ENCODE results near the gene GPR37. TPM values are rescaled to one million over a fixed set of nuclear protein-coding genes. Genes with fewer than 3 reads are reported as not detected.

GPR37 gene, protein sequence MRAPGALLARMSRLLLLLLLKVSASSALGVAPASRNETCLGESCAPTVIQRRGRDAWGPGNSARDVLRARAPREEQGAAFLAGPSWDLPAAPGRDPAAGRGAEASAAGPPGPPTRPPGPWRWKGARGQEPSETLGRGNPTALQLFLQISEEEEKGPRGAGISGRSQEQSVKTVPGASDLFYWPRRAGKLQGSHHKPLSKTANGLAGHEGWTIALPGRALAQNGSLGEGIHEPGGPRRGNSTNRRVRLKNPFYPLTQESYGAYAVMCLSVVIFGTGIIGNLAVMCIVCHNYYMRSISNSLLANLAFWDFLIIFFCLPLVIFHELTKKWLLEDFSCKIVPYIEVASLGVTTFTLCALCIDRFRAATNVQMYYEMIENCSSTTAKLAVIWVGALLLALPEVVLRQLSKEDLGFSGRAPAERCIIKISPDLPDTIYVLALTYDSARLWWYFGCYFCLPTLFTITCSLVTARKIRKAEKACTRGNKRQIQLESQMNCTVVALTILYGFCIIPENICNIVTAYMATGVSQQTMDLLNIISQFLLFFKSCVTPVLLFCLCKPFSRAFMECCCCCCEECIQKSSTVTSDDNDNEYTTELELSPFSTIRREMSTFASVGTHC
- total RNA-seq, result 10 to 100 TPM in 1 of 4 donors, under 1 TPM in 3; 0.51 to 11.0 (median 0.64) TPM

GRCh38 chr7:124765401-124766352 lies at the start of gene GPR37:
GPR37 (minus strand) TSS chr7:124765792; CDS start chr7:124764976, 816 bp downstream.
- H3K4me1 ChIP-seq, result no peaks in the 10 kb centered on the region
- H3K9me3 ChIP-seq, result no peaks in the 10 kb centered on the region
- peak within 1 kb of the TSS; percentile 43 to 46 for H3K4me3 ChIP-seq
- H3K36me3 ChIP-seq, result no peaks in the 10 kb centered on the region
- TF ChIP-seq POLR2A (IDR thresholded peaks at IDR 0.05), result peak in 1 of 2 donors; percentile 18
- TF ChIP-seq, protein P1, sequence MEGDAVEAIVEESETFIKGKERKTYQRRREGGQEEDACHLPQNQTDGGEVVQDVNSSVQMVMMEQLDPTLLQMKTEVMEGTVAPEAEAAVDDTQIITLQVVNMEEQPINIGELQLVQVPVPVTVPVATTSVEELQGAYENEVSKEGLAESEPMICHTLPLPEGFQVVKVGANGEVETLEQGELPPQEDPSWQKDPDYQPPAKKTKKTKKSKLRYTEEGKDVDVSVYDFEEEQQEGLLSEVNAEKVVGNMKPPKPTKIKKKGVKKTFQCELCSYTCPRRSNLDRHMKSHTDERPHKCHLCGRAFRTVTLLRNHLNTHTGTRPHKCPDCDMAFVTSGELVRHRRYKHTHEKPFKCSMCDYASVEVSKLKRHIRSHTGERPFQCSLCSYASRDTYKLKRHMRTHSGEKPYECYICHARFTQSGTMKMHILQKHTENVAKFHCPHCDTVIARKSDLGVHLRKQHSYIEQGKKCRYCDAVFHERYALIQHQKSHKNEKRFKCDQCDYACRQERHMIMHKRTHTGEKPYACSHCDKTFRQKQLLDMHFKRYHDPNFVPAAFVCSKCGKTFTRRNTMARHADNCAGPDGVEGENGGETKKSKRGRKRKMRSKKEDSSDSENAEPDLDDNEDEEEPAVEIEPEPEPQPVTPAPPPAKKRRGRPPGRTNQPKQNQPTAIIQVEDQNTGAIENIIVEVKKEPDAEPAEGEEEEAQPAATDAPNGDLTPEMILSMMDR (IDR thresholded peaks at IDR 0.05), result peak in 2 of 4 experiments; percentile 14 to 16
- H3K27me3 ChIP-seq, result no peaks in the 10 kb centered on the region
- peak within 1 kb of the TSS; percentile 31 to 45 for H3K27ac ChIP-seq
- peak; percentile 30 to 47 for DNase-seq
- intact Hi-C loops (cut with DNase I; ENCODE audit: low total_unique reads), result no loop called here

DNA sequence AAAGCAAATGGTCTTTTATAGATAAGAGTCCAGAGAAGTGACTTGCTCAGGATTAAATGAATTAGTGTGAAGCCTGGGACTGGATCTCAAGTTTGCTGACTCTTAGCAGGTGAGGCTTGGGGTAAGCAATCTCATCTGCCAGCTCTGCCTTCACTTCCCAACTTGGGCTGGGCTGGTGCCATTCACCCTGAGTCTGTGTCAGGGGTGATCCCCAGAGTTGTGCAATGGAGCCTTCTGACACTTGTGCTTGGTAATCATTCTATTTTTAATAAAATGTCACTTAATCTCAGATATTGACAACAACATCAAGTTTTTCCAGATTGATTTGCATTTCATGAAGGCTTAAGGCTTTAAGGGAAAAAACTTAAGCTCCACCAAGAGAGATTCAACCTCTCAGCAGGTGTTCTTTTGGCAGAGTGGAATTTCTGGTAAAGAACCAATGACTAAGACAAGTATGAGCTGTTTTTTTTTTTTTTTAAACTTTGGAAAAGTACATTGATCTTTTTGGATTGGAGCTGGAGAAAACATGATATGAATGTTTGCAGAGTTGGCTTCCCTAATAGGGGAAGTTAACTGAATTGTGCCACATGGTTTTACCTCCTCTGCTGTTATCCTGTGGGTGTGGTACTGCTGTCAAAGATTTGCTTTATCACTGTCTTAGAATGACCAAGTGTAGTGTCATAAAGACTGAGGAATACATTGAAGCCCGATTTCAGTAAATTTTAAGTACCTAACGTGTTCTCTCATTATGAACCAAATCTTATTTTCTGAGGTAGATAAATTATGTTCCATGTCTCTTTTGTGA lies 48.6 kb upstream of the GPR37 start:
- intact Hi-C loops (cut with DNase I; ENCODE audit: low total_unique reads), result no loop called here
- no peak for DNase-seq

DNA sequence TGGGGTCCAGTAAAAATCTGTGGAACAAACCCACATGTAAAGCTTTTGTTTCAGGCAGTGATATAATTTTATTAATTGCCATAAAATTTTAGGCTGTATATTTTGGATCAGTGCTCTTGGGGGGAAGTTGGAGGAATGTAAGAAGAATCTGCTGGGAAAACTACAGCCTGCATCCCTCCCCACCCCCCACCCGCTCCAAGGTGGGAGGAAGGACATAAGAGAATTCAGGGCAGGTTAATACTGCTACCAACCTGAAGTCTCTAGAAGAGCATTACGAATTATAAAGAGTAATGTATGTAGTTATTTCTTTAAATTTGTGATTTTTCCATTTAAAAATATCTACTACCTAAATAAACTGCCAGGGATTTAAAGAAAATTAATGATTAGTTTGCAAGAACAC lies 47.2 kb upstream of the GPR37 start:
- intact Hi-C loops (cut with DNase I; ENCODE audit: low total_unique reads), result no loop called here
- Histone ChIP-seq H3K9me3 (no peaks in the 10 kb centered on the region), H3K27me3 (peaks cover 0 to 5% of the 10 kb centered on the region in 2 donors), H3K36me3 (no peaks in the 10 kb centered on the region), H3K4me3 (no peak overlapping the region), H3K27ac (no peak overlapping the region), H3K4me1 (no peaks in the 10 kb centered on the region)
- no peak for TF ChIP-seq POLR2A (IDR thresholded peaks at IDR 0.05)
- TF ChIP-seq, protein P1 (IDR thresholded peaks at IDR 0.05), result no peak
- no peak for DNase-seq

More for the DNA sequence above, 48.6 kb upstream of the GPR37 start:
- no peak overlapping the region for H3K4me3 ChIP-seq
- H3K27ac ChIP-seq, result no peak overlapping the region
- H3K36me3 ChIP-seq, result no peaks in the 10 kb centered on the region
- TF ChIP-seq, protein P1 (IDR thresholded peaks at IDR 0.05), result no peak
- TF ChIP-seq POLR2A (IDR thresholded peaks at IDR 0.05), result no peak
- no peaks in the 10 kb centered on the region for H3K27me3 ChIP-seq
- no peaks in the 10 kb centered on the region for H3K4me1 ChIP-seq
- no peaks in the 10 kb centered on the region for H3K9me3 ChIP-seq

GRCh38 chr7:124811341-124811740 lies 45.7 kb upstream of the GPR37 start:
- H3K36me3 ChIP-seq, result no peaks in the 10 kb centered on the region
- H3K9me3 ChIP-seq, result no peaks in the 10 kb centered on the region
- TF ChIP-seq POLR2A (IDR thresholded peaks at IDR 0.05), result no peak
- TF ChIP-seq, protein P1 (IDR thresholded peaks at IDR 0.05), result no peak
- H3K4me3 ChIP-seq, result no peak overlapping the region
- intact Hi-C loops (cut with DNase I; ENCODE audit: low total_unique reads), result no loop called here
- peaks cover 0 to 5% of the 10 kb centered on the region in 2 donors for H3K27me3 ChIP-seq
- no peaks in the 10 kb centered on the region for H3K4me1 ChIP-seq
- no peak overlapping the region for H3K27ac ChIP-seq
- no peak for DNase-seq
